SK-MEL-5 (cell line): Measurements from ENCODE around the gene CERS1. TPM values are rescaled to one million over a fixed set of nuclear protein-coding genes. Genes with fewer than 3 reads are reported as not detected.
"Not testable (repeated sequence)": the region's sequence is repeated elsewhere in the genome, so short reads cannot be mapped to it uniquely, and the experiment has no call there.

Experiments used
- DNase-seq: peaks from one replicate; pipeline ENCODE4 v3.0.0-alpha.2; 2016; ENCODE audit warnings: low read depth, low spot score
- in situ Hi-C: cut with HindIII; loops from 2 replicates; pipeline ENCODE4 v1.10.0; 2016; ENCODE audit warnings: low sequenced_read_pairs, high pct_unique_total_duplicates, low pct_unique_long_range_greater_than_20kb
- total RNA-seq: library from RNA; depleted of rRNA; stranded (reverse); fragments of >200 nt; shearing (Covaris generic); gene quantifications from 2 replicates; pipeline ENCODE4 v1.2.3, GENCODE V29; 2014

Gene CERS1
- total RNA-seq, 1 experiment from 2014 or later = 12.0 TPM

DNA sequence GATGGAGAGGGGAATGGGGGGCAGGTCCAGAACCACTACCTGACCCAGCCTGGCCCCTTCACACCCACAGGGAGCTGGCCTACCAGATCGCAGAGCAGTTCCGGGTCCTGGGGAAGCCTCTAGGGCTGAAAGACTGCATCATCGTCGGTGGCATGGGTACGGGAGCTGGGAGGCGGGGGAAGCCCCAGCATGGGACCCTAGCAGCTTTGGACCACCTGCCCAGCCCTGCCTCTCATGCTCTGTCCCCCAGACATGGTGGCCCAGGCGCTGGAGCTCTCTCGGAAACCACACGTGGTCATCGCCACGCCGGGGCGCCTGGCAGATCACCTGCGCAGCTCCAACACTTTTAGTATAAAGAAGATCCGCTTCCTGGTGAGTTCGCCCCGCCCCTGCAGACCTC lies 25.6 kb upstream of the CERS1 start:
- DNase-seq = no peak
- in situ Hi-C loops = no loop called here

DNA sequence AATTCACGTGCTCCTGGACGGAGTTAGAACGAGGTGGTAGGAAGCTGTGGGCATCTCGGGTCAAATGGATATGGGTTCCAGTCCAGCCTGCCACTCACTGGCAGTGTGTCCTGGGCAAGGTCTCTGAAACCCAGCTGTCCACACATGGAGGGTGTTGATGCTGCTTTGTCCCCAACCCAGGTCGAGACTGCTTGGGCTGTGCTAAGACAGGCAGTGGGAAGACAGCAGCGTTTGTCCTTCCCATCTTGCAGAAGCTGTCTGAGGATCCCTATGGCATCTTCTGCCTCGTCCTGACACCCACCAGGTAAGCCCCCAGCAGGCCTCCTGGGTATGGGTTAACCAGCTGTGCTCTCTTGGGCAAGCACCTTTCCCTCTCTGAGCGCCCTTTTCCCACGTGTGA lies 24.4 kb upstream of the CERS1 start:
- DNase-seq = no peak
- in situ Hi-C loops = no loop called here

DNA sequence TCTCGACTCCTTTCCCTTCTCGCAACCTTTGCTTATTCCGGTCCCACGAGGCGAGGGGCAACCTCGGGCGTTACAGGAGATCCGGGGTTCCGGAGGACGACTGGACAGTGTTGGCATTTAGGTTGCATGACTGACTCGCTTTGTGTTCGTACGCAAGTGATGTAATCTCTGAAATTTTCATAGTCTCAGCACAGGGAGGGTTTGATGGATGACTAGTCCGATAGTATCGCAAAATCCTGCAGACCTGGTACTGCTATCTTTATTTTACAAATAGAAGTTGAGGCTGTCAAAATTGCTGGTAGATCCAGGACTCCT lies 23.9 kb upstream of the CERS1 start:
- in situ Hi-C loops = no loop called here
- no peak for DNase-seq

DNA sequence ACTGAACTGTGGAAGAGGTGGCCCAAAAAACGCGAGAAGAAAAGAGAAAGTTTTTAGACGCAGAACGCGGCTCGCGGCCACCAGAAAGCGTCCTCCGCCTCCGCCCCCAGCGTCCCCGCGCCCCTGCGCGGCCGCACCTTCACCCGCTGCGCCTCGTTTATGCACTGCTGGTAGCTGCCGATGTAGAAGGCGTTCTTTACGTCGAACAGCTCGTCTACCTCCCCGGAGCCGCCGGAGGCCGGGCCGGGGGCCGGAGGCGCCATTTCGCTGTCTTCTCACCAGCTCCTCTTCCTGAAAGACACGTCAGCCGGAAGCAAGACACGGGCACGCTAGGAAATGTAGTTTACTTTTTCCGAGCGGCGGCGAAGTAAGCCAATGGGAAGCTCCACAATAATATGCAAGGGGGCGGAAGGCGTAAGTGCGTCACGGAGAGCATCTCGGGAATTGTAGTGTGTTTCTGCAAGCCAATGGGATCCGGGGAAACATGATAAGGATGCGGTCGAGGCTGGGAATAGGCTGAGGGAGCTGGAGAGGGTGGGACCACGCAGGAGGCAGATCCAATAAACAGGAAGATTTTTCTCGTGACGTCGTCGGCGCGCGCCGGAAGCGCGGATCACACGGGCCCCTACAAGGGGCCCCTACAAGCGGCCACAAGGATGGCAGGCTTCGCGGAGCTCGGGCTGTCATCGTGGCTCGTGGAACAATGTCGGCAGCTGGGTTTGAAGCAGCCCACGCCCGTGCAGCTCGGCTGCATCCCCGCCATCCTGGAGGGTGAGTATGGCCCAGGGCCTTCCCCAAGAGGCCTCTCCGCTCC lies 23.3 kb upstream of the CERS1 start, which contains the start of the genes COPE and DDX49:
Gene COPE, minus strand, starts transcription at position 302 of the 814 bp plus-strand sequence. Its CDS starts 39 bp downstream, at position 263.
Gene DDX49, plus strand, starts transcription at position 630 of the 814 bp plus-strand sequence. Its CDS starts 27 bp downstream, at position 657.
- in situ Hi-C loops = no loop called here
- DNase-seq = peak; percentile 99

- in situ Hi-C loops = not testable (repeated sequence)
Measured at GRCh38 chr19:18917593-18917992, 21.6 kb upstream of the CERS1 start.

GRCh38 chr19:18915639-18916038 lies 19.7 kb upstream of the CERS1 start:
- DNase-seq = peak; percentile 73
- in situ Hi-C loops = no loop called here

More at GRCh38 chr19:18917593-18917992, 21.6 kb upstream of the CERS1 start:
- DNase-seq = not testable (repeated sequence)

- in situ Hi-C loops = no loop called here
- DNase-seq = no peak
Measured at GRCh38 chr19:18913466-18913865, 17.5 kb upstream of the CERS1 start.

- DNase-seq = no peak
- in situ Hi-C loops = no loop called here
Measured at GRCh38 chr19:18912933-18913332, 17.0 kb upstream of the CERS1 start.

DNA sequence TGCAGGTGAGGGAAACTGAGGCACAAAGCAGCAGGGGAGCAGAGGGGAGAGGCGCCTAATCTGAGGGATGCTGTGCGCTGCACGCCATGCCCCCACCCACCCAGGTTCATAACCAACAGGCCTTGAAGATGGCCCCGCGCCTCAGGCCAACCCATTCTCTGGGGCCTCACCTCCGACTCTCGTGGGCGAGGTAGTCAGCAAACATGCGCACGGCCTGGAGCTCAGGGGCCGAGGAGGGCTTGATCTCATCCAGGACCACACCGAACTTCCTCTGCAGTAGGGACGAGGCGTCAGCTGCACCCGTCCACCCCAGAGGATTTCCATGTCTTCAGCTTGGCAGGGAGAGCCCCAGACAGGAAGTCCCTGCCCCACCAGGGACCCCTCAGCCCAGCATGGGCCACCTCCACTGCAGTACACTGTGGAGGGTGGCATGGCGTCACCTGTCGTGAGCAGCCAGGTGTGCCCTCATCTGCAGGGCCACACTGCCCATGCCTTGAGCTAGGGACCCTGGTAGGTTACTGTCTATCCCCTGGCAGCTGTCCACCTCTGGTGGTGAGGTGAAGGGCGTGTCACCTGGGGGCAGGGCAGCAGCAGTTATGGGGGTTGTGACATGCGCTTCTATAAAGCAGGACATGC lies 15.0 kb upstream of the CERS1 start:
- no peak for DNase-seq
- in situ Hi-C loops = no loop called here

- in situ Hi-C loops = no loop called here
Measured at GRCh38 chr19:18910010-18910409, 14.1 kb upstream of the CERS1 start.

GRCh38 chr19:18908917-18909619 lies 13.1 kb upstream of the CERS1 start:
- DNase-seq = no peak
- in situ Hi-C loops = no loop called here

More at GRCh38 chr19:18910010-18910409, 14.1 kb upstream of the CERS1 start:
- DNase-seq = no peak

GRCh38 chr19:18906605-18907519 lies 10.9 kb upstream of the CERS1 start:
- DNase-seq = no peak
- in situ Hi-C loops = no loop called here

DNA sequence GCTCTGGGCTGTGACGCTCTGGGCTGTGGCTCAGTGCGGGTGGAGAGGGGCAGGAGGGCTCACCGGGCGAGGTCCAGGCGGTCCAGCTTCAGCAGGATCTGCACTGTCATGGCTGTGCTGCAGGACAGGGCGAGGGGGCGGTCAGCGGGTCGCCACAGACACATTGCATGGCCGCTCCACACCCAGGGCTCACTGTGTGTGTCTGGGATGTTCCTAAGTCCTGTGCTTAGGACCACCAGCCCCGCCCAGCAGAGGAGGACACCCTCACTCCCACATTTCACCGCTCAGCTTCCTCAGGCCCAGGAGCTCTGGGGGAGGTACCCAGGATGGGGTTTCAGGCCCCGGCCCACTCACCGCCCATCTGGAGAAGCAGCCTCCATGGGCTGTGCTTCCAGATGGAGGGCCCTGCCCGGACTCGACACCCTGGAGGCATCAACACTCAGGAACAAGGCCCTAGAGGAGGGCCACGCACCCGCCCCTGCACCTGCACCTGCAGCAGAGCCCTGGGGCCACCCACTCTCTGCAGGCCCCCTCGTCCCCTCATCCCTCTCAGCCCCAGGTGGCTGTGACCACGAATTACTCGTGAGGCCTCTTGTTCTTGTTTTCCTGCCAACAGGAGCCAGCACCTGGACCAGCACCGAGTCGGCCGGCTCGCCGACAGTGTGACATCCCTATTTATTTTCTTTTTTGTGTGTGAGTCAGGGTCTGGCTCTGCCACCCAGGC lies 9.7 kb upstream of the CERS1 start:
- no peak for DNase-seq
- in situ Hi-C loops = no loop called here

GRCh38 chr19:18905058-18905456 lies 9.1 kb upstream of the CERS1 start:
- in situ Hi-C loops = no loop called here
- DNase-seq = no peak

- no peak for DNase-seq
- in situ Hi-C loops = no loop called here
Measured at GRCh38 chr19:18904334-18905057, 8.5 kb upstream of the CERS1 start.
